Stimulated activated naive B cell treated with anti-CD40 and anti-IgM and Interleukin-4, amounts not matched to agents 10 μg/mL and 1 μg/mL and 100 μg/mL, for 72 hours (primary cell): ENCODE results near the gene AHNAK.
"Not testable (repeated sequence)": the region's sequence is repeated elsewhere in the genome, so short reads cannot be mapped to it uniquely, and the experiment has no call there.

Source experiments
- ATAC-seq, 2 donors: fragments of 150-1000 bp; cut with Tn5 transposase; replicated peaks; 2 replicates each; pipeline ENCODE4 v1.10.0; 2021; ENCODE audit warnings: moderate library complexity in 1 of 2
- DNase-seq: peaks from one replicate; pipeline ENCODE4 v3.0.0; 2021
- H3K27ac Mint-ChIP-seq: one replicate; pipeline ENCODE4 v1.8.0; 2022; ENCODE audit warnings: mild to moderate bottlenecking, mixed read lengths
- H3K27me3 Mint-ChIP-seq, 2 donors: one replicate each; pipeline ENCODE4 v1.8.0; 2022; ENCODE audit warnings: mixed read lengths in 2 of 2
- H3K36me3 Mint-ChIP-seq, 2 donors: one replicate each; pipeline ENCODE4 v1.8.0; 2022; ENCODE audit warnings: mixed read lengths in 2 of 2, mild to moderate bottlenecking in 1 of 2
- H3K4me1 Mint-ChIP-seq, 2 donors: one replicate each; pipeline ENCODE4 v1.8.0; 2022; ENCODE audit warnings: mixed read lengths in 2 of 2, mild to moderate bottlenecking in 1 of 2
- H3K4me3 Mint-ChIP-seq, 2 donors: one replicate each; pipeline ENCODE4 v1.8.0; 2022; ENCODE audit warnings: mild to moderate bottlenecking in 2 of 2, mixed read lengths in 2 of 2, moderate library complexity in 1 of 2
- H3K9me3 Mint-ChIP-seq, 2 donors: one replicate each; pipeline ENCODE4 v1.8.0; 2022; ENCODE audit warnings: mixed read lengths in 2 of 2, mild to moderate bottlenecking in 1 of 2

Gene AHNAK

GRCh38 chr11:62507125-62507422 lies 39.5 kb downstream of the AHNAK start:
- Mint-ChIP-seq H3K27me3 (peaks cover 11 to 44% of the 10 kb centered on the region in 2 donors), H3K4me3 (no peak overlapping the region), H3K27ac (no peak overlapping the region), H3K9me3 (no peaks in the 10 kb centered on the region), H3K36me3 (peaks cover 0 to 1% of the 10 kb centered on the region in 2 donors), H3K4me1 (peaks cover 13 to 23% of the 10 kb centered on the region in 2 donors)
- ATAC-seq, result no peak
- DNase-seq, result no peak

GRCh38 chr11:62506413-62507124 lies 40.0 kb downstream of the AHNAK start:
- ATAC-seq (no peak), DNase-seq (no peak)
- Mint-ChIP-seq H3K27me3 (peaks cover 16 to 49% of the 10 kb centered on the region in 2 donors), H3K9me3 (no peaks in the 10 kb centered on the region), H3K27ac (no peak overlapping the region), H3K4me3 (no peak overlapping the region), H3K36me3 (no peaks in the 10 kb centered on the region), H3K4me1 (peaks cover 13 to 23% of the 10 kb centered on the region in 2 donors)

- Mint-ChIP-seq H3K27me3 (peaks cover 19 to 59% of the 10 kb centered on the region in 2 donors), H3K4me1 (peaks cover 13 to 23% of the 10 kb centered on the region in 2 donors)
Observed at GRCh38 chr11:62505440-62506091, 41.0 kb downstream of the AHNAK start.

GRCh38 chr11:62505059-62505439 lies 41.6 kb downstream of the AHNAK start:
- no peak for ATAC-seq

More at GRCh38 chr11:62505440-62506091, 41.0 kb downstream of the AHNAK start:
- H3K27ac Mint-ChIP-seq, result no peak overlapping the region
- H3K36me3 Mint-ChIP-seq, result no peaks in the 10 kb centered on the region
- no peaks in the 10 kb centered on the region for H3K9me3 Mint-ChIP-seq
- H3K4me3 Mint-ChIP-seq, result no peak overlapping the region
- DNase-seq (no peak), ATAC-seq (no peak)

GRCh38 chr11:62504158-62504973 lies 42.2 kb downstream of the AHNAK start:
- Mint-ChIP-seq H3K9me3 (no peaks in the 10 kb centered on the region), H3K27me3 (peaks cover 19 to 61% of the 10 kb centered on the region in 2 donors), H3K4me3 (no peak overlapping the region), H3K4me1 (peaks cover 15 to 23% of the 10 kb centered on the region in 2 donors), H3K36me3 (no peaks in the 10 kb centered on the region), H3K27ac (no peak overlapping the region)
- ATAC-seq (no peak), DNase-seq (no peak)

More at GRCh38 chr11:62505059-62505439, 41.6 kb downstream of the AHNAK start:
- peaks cover 19 to 61% of the 10 kb centered on the region in 2 donors for H3K27me3 Mint-ChIP-seq
- no peak overlapping the region for H3K27ac Mint-ChIP-seq
- H3K4me3 Mint-ChIP-seq, result no peak overlapping the region
- H3K4me1 Mint-ChIP-seq, result peaks cover 13 to 23% of the 10 kb centered on the region in 2 donors
- no peaks in the 10 kb centered on the region for H3K9me3 Mint-ChIP-seq
- no peaks in the 10 kb centered on the region for H3K36me3 Mint-ChIP-seq
- no peak for DNase-seq

GRCh38 chr11:62502030-62502730 lies 44.4 kb downstream of the AHNAK start:
- ATAC-seq (no peak), DNase-seq (no peak)
- H3K9me3 Mint-ChIP-seq, result no peaks in the 10 kb centered on the region
- peaks cover 19 to 61% of the 10 kb centered on the region in 2 donors for H3K27me3 Mint-ChIP-seq
- peaks cover 10% of the 10 kb centered on the region in 2 donors for H3K4me1 Mint-ChIP-seq
- no peak overlapping the region for H3K27ac Mint-ChIP-seq
- H3K4me3 Mint-ChIP-seq, result no peak overlapping the region
- H3K36me3 Mint-ChIP-seq, result no peaks in the 10 kb centered on the region

- H3K27me3 Mint-ChIP-seq, result peaks cover 19 to 54% of the 10 kb centered on the region in 2 donors
- H3K4me1 Mint-ChIP-seq, result peaks cover 7 to 12% of the 10 kb centered on the region in 2 donors
- H3K9me3 Mint-ChIP-seq, result no peaks in the 10 kb centered on the region
- DNase-seq (no peak), ATAC-seq (no peak)
- no peak overlapping the region for H3K27ac Mint-ChIP-seq
- no peak overlapping the region for H3K4me3 Mint-ChIP-seq
- no peaks in the 10 kb centered on the region for H3K36me3 Mint-ChIP-seq
Observed at GRCh38 chr11:62501432-62501891, 45.1 kb downstream of the AHNAK start.

- peaks cover 19 to 49% of the 10 kb centered on the region in 2 donors for H3K27me3 Mint-ChIP-seq
- no peaks in the 10 kb centered on the region for H3K9me3 Mint-ChIP-seq
- H3K4me1 Mint-ChIP-seq, result peaks cover 6 to 10% of the 10 kb centered on the region in 2 donors
- no peak overlapping the region for H3K4me3 Mint-ChIP-seq
- ATAC-seq (no peak), DNase-seq (no peak)
- H3K27ac Mint-ChIP-seq, result no peak overlapping the region
- no peaks in the 10 kb centered on the region for H3K36me3 Mint-ChIP-seq
Observed at GRCh38 chr11:62500650-62501030, 46.0 kb downstream of the AHNAK start.

GRCh38 chr11:62499944-62500649 lies 46.5 kb downstream of the AHNAK start:
- no peaks in the 10 kb centered on the region for H3K9me3 Mint-ChIP-seq
- H3K27ac Mint-ChIP-seq, result no peak overlapping the region
- H3K36me3 Mint-ChIP-seq, result no peaks in the 10 kb centered on the region
- H3K4me3 Mint-ChIP-seq, result no peak overlapping the region
- peaks cover 19 to 43% of the 10 kb centered on the region in 2 donors for H3K27me3 Mint-ChIP-seq
- DNase-seq (no peak), ATAC-seq (no peak)
- H3K4me1 Mint-ChIP-seq, result peaks cover 4 to 5% of the 10 kb centered on the region in 2 donors

- not testable (repeated sequence) for H3K4me1 Mint-ChIP-seq
- peaks cover 19 to 37% of the 10 kb centered on the region in 2 donors for H3K27me3 Mint-ChIP-seq
Observed at GRCh38 chr11:62499311-62499943, 47.2 kb downstream of the AHNAK start.

GRCh38 chr11:62498492-62499286 lies 47.9 kb downstream of the AHNAK start:
- Mint-ChIP-seq H3K27me3 (peaks cover 14 to 29% of the 10 kb centered on the region in 2 donors), H3K9me3 (no peaks in the 10 kb centered on the region), H3K36me3 (no peaks in the 10 kb centered on the region), H3K27ac (no peak overlapping the region), H3K4me3 (no peak overlapping the region), H3K4me1 (peaks cover 4% of the 10 kb centered on the region in 2 donors)
- DNase-seq (no peak), ATAC-seq (no peak)

More at GRCh38 chr11:62499311-62499943, 47.2 kb downstream of the AHNAK start:
- H3K9me3 Mint-ChIP-seq, ATAC-seq, H3K27ac Mint-ChIP-seq, H3K4me3 Mint-ChIP-seq, DNase-seq, H3K36me3 Mint-ChIP-seq: not testable (repeated sequence)

- H3K27me3 Mint-ChIP-seq, result peaks cover 14 to 26% of the 10 kb centered on the region in 2 donors
- peaks cover 4% of the 10 kb centered on the region in 2 donors for H3K4me1 Mint-ChIP-seq
- no peak overlapping the region for H3K4me3 Mint-ChIP-seq
- ATAC-seq (no peak), DNase-seq (no peak)
- H3K27ac Mint-ChIP-seq, result no peak overlapping the region
- no peaks in the 10 kb centered on the region for H3K36me3 Mint-ChIP-seq
- no peaks in the 10 kb centered on the region for H3K9me3 Mint-ChIP-seq
Observed at GRCh38 chr11:62498031-62498430, 48.6 kb downstream of the AHNAK start.
